HG03108 (cell line): ENCODE results near the gene CYP2C19.
"Not testable (repeated sequence)": the region's sequence is repeated elsewhere in the genome, so short reads cannot be mapped to it uniquely, and the experiment has no call there.

Experiments used
- ATAC-seq: cut with Tn5 transposase; IDR thresholded peaks from one replicate; pipeline ENCODE4 v1.9.1; 2021; ENCODE audit warnings: moderate library complexity; ENCODE audit not compliant: unreplicated experiment

The CYP2C19 gene

DNA sequence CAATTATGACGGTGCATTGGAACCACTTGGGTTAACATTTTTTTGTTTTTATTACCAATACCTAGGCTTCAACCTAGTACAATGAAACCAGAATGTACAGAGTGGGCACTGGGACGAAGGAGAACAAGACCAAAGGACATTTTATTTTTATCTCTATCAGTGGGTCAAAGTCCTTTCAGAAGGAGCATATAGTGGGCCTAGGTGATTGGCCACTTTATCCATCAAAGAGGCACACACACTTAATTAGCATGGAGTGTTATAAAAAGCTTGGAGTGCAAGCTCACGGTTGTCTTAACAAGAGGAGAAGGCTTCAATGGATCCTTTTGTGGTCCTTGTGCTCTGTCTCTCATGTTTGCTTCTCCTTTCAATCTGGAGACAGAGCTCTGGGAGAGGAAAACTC, at the start of gene CYP2C19:
CYP2C19 (plus strand) TSS at position 289 of the 400 bp plus-strand sequence; CDS start at position 314, 25 bp downstream.
- no peak for ATAC-seq

DNA sequence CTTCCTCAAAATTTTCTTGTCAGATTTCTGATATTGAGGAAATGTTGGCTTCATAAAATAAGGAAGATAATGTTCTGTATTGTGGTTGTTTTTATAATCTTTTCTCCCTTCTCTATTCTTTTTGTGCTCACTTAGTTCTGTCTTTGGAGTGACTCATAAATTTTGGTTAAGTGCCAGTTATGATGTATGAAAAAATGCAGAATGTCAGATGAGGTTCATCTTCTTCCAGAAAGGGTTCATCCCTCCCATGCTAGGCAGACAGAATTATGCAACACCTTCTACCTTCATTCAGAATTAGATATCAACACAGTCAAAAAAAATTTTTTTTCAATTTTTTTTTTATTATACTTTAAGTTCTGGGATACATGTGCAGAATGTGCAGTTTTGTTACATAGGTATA, 36.6 kb upstream of the CYP2C19 start:
- ATAC-seq, result no peak

DNA sequence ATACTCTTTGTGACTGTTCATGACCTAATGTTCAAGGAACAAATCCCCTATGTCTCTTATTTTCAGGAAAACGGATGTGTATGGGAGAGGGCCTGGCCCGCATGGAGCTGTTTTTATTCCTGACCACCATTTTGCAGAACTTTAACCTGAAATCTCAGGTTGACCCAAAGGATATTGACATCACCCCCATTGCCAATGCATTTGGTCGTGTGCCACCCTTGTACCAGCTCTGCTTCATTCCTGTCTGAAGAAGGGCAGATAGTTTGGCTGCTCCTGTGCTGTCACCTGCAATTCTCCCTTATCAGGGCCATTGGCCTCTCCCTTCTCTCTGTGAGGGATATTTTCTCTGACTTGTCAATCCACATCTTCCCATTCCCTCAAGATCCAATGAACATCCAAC, 27.3 kb upstream of the CYP2C19 start:
- ATAC-seq, result no peak

DNA sequence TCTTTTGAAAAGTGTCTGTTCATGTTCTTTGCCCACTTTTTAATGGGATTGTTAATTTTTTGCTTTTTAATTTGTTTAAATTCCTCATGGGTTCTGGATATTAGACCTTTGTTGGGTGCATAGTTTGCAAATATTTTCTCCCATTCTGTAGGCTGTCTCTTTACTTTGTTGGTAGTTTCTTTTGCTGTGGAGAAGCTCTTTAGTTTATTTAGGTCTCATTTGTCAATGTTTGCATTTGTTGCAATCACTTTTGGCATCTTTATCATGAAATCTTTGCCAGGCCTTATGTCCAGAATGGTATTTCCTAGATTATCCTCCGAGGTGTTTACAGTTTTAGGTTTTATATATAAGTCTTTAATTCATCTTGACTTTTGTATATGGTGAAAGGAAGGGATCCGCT, 23.9 kb upstream of the CYP2C19 start:
- ATAC-seq, result no peak

DNA sequence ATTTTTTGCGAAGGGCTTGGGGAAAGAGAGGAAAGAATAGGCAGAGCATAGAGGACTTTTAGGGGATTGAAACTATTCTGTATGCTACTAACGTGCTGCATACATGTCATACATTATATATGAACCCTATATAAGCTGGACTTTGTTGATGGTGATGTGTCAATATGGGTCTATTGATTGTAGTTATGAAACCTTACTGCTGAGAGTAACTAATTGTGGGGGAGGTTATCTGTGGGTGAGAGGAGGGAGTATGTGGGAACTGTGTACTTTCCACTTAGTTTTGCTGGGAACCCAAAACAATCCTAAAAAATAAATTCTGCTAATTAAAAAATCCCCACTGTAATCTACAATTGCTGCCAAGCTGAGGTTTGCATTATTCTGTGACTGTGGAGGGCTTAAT, 15.3 kb upstream of the CYP2C19 start:
- ATAC-seq, result no peak

DNA sequence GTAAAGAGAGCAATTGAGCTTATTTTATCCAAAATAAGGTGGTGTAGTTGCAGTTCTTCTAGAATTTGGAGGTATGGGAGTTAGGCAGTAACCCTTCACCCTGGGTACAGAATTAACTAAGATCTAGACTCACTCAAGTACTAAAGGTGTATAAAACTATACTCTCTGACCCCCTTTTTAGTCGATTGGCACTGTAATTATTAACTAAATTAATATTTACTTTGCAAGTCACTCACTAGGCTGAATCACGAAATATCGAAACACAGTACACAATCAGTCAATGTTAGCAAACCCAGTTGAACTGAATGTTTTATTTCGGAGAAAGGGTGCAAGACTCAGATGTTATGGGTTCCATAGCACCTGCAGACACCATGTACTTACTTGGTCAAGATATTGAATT, 14.6 kb upstream of the CYP2C19 start:
- no peak for ATAC-seq

- no peak for ATAC-seq
Measured at GRCh38 chr10:94757916-94758315, 4.6 kb upstream of the CYP2C19 start.

DNA sequence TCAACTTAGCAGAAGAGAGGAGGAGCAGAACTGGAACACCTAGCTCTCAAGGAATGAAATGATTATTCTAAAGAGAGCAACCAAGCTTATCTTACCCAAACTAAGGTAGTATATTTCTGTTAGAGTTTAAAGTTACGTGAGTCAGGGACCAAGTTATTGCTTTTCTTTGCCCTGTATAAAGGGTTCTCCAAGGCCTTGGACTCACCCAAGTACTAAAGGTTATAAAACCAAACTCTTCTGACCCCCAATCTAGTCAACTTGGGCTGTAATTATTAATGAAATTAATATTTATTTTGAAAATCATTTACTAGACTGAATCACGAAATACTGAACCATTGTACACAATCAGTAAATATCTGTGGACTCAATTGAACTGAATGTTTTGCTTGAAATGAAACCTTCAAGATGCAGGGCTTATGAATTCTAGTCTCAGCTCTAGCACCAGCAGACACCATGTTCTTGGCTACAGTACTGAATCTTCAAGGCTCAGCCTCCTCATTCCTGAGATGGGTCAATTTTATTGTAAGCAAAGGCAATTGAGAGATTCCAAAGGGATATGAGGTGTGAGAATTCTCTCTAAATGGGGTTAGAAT, 1.8 kb upstream of the CYP2C19 start:
- no peak for ATAC-seq

- not testable (repeated sequence) for ATAC-seq
Measured at GRCh38 chr10:94775425-94775824, 12.9 kb downstream of the CYP2C19 start.

GRCh38 chr10:94777886-94778458, 15.5 kb downstream of the CYP2C19 start:
- ATAC-seq, result no peak

DNA sequence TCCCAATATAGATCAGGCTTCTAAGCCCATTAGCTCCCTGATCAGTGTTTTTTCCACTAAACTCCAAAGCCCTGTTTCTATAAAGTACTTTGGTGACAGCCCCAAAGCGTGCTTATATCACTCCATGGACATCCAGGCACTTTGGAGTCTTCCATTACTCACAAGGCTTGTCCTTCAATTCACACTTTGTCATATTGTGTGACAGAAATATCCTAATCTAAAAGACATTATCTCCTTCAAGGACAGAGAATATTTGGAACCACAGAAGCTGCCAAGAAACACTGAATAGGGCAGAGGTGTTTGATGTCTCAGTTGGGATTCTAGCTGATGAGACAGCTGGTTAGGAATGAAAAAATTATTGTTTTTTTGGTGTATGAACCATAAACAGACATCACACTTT, 18.4 kb downstream of the CYP2C19 start:
- no peak for ATAC-seq

DNA sequence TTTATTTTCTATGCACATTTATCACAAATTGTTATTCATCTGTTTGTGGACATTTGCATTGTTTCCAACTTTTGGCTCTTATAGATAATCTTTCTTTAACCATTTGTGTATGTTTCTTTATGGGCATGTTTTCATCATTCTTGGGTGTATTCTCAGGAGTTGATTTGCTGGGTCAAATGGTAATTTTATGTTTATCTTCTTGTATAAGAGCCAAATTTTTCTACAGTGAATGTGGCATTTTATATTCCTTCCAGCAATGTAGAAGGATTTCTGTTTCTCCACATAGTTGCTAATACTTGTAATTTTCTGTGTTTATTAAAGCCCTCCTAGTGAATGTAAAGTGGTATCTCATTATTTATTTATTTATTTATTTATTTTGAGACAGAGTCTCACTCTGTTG, 21.8 kb downstream of the CYP2C19 start:
- ATAC-seq, result no peak

DNA sequence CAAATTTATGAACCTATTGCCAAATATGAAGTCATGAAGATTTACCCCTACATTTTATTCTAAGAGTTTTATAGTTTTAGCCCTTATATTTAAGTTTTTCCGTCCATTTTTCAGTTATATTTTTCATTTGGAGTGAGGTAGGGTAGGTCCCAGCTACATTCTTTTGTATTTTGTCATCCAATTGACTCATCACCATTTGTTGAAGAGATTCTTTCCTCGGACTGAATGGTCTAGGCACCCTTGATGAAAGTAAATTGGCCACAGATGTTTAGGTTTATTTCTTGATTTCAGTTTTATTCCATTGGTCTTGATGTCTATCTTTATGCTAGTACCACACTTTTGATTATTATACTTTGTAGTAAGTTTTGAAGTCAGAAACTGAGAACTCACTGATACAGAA, 22.7 kb downstream of the CYP2C19 start:
- ATAC-seq, result no peak

DNA sequence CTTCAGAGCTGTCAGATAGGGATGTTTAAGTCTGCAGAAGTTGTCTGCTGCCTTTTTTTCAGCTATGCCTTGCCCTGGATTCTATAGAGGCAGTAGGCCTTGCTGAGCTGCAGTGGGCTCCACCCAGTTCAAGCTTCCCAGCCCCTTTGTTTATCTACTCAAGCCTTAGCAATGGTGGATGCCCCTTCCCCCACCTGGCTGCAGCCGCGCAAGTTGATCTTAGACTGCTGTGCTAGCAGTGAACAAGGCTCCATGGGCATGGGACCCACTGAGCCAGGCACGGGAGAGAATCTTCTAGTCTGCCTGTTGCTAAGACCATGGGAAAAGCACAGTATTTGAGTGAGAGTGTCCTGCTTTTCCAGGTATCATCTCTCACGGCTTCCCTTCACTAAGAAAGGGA, 38.1 kb downstream of the CYP2C19 start:
- not testable (repeated sequence) for ATAC-seq

DNA sequence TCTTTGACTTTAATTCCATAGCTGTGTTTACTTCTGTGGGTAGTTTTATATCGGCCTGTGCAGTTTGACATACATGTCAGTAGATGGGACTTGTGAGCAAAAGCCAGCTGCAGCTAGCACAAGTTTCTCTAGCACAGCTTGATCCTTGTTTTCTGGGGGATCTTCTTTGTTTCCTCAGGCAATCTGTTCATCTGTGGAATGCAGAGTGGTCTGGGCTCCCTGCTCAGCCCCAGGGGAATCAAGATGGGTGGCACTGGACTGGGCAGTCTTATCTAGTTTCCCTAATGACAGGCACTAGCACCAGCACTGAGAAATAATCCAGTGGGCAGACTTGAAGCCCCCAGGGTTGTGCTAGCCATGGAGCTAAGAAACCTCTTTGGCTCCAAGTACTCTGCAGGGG, 40.8 kb downstream of the CYP2C19 start:
- ATAC-seq, result no peak

DNA sequence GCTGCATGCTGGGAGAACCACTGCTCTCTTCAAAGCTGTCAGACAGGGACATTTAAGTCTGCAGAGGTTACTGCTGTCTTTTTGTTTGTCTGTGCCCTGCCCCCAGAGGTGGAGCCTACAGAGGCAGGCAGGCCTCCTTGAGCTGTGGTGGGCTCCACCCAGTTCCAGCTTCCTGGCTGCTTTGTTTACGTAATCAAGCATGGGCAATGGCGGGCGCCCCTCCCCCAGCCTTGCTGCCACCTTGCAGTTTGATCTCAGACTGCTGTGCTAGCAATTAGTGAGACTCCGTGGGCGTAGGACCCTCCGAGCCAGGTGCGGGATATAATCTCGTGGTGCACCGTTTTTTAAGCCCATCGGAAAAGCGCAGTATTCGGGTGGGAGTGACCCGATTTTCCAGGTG, 67.5 kb downstream of the CYP2C19 start:
- not testable (repeated sequence) for ATAC-seq

- ATAC-seq, result no peak
Measured at GRCh38 chr10:94846204-94846603, 83.7 kb downstream of the CYP2C19 start.

DNA sequence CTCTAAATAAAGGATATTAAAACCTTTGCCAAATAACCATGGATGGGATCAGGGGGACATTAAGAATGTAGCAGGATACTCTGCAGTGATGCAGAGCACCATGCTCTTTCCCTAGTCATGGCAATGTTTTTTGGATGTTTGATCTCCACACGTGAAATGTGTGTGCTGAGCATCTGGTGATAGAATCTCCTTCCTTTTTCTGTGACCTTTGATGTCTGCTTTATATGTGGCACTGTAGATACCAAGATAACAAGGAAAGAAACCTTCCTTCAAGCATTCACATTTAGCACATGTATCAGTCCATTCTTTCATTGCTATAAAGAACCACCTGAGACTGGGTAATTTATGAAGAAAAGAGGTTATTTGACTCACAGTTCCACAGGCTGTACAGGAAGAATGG, 88.3 kb downstream of the CYP2C19 start:
- no peak for ATAC-seq

GRCh38 chr10:94851263-94851662, 88.8 kb downstream of the CYP2C19 start:
- ATAC-seq, result no peak

DNA sequence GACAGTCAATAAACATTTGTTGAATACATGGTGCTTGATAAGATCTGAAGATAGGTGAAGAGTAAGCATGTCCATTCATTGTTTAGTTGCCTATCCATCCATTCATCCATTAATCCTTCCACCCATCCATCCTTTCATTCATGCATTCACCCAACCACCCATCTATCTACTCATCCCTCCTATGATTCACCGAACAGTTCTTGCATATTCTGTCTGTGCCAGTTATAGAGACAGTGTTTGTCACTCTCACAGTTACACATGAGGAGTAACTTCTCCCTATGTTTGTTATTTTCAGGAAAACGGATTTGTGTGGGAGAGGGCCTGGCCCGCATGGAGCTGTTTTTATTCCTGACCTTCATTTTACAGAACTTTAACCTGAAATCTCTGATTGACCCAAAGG, 90.0 kb downstream of the CYP2C19 start:
- ATAC-seq, result no peak

DNA sequence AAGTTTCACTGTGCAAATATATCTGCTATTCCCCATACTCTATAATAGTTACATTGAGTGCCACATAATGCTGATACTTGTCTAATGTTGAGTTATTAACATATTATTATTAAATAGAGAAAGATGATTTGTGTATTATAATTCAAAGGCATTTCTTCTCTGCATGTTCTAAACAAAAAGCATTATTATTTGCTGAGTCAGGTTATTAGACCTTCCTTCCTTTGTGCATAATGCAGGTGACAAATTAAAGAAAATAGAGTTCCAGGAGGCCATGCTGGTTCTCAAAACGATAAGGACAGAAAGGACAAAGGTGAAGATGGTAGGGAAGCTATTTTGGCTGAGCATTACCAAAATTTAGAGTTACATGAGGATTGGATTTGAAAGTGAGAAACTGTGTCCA, 90.6 kb downstream of the CYP2C19 start:
- no peak for ATAC-seq

DNA sequence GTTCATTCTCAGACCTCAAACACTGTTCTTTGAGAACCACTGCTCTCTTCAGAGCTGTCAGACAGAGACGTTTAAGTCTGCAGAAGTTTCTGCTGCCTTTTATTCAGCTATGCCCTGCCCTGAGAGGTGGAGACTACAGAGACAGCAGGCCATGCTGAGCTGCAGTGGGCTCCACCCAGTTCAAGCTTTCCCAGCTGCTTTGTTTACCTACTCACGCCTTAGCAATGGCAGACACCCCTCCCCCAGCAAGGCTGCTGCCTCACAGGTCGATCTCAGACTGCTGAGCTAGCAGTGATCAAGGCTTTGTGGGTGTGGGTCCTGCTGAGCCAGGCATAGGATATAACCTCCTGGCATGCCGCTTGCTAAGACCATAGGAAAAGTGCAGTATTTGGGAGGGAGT, 95.5 kb downstream of the CYP2C19 start:
- ATAC-seq, result no peak

DNA sequence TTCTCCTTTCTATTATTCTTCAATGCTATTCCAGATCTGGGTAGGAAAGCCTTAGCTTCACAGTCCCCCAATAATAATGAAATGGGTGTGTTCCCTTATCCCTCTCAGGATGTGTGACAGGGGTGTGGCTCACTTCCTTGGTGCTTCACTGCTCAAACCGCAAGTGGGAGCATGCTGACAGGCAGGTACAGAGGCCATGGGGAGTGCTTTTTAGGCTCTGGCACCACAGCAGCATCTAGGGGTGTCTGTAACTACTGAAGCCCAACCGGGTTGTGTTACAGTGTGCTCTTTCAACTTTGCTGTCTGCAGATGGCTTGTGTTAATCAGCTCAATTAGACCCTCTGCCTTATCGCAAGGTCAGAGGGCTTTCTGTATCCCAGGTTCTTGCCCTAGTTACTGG, 96.6 kb downstream of the CYP2C19 start:
- ATAC-seq, result no peak
